GM21367 (cell line): ENCODE data around the gene CALM3.

Source experiments
- ATAC-seq: cut with Tn5 transposase; IDR thresholded peaks from one replicate; pipeline ENCODE4 v1.9.1; 2021; ENCODE audit not compliant: unreplicated experiment

The CALM3 gene

GRCh38 chr19:46634656-46635218 lies 33.6 kb downstream of the CALM3 start:
- ATAC-seq: no peak

GRCh38 chr19:46635920-46636761 lies 35.0 kb downstream of the CALM3 start, which contains the start of gene GNG8:
GNG8 (minus strand) TSS chr19:46636202; CDS start chr19:46634682, 1,520 bp downstream.
- no peak for ATAC-seq

GRCh38 chr19:46637224-46637623 lies 36.1 kb downstream of the CALM3 start:
- ATAC-seq: no peak

- ATAC-seq: no peak
These were observed 38.4 kb downstream of the CALM3 start for GRCh38 chr19:46639358-46640182.

- no peak for ATAC-seq
These were observed 39.5 kb downstream of the CALM3 start for GRCh38 chr19:46640656-46641055.

- no peak for ATAC-seq
These were observed 43.6 kb downstream of the CALM3 start for GRCh38 chr19:46644720-46645119.

GRCh38 chr19:46646402-46646801 lies 45.3 kb downstream of the CALM3 start:
- ATAC-seq: no peak

GRCh38 chr19:46648060-46648960 lies 47.2 kb downstream of the CALM3 start:
- no peak for ATAC-seq

GRCh38 chr19:46648961-46649960 lies 48.1 kb downstream of the CALM3 start:
- ATAC-seq: no peak

GRCh38 chr19:46650445-46650844 lies 49.3 kb downstream of the CALM3 start:
- no peak for ATAC-seq

- no peak for ATAC-seq
These were observed 53.6 kb downstream of the CALM3 start for GRCh38 chr19:46654621-46655152.

- no peak for ATAC-seq
These were observed 55.4 kb downstream of the CALM3 start for GRCh38 chr19:46656541-46656940.

- no peak for ATAC-seq
These were observed 58.2 kb downstream of the CALM3 start for GRCh38 chr19:46659151-46660007.

- ATAC-seq: no peak
These were observed 58.9 kb downstream of the CALM3 start for GRCh38 chr19:46660008-46660517.
